Measurements from ENCODE around the gene SBF2.

Gene SBF2

DNA sequence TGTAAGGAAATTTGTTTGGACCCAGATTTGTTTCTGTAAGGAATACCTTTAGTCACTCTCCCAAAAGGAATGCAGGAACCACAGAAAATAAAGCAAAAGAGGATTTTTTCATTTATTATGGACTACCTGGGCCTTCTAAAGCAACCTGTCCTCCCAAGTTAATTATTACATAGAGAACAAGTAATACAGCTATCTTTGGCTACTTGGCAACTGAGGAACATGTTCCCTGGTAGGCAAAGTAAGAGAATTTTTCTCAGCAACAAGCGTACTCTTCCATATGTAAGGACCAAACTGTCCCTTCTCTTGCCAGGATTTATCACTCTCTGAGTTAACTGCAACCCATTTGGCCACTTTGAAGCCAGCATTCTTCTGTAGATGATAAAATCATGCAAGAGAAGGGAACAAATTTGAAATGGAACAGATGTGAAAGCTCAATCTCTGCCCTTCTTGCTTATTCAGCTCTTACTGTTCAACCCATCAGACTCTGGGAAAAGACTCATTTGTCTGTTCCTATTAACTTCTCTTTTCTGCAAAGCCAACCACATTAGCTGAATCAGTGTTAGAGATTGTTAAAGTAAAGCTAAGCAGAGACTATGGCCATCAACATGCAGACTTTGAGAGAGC, 440.0 kb downstream of the SBF2 start:
- H3K4me3 Mint-ChIP-seq = no peak overlapping the region
- H3K4me1 Mint-ChIP-seq = peaks cover 14% of the 10 kb centered on the region
- H3K27me3 Mint-ChIP-seq = no peaks in the 10 kb centered on the region
- H3K27ac Mint-ChIP-seq = no peak overlapping the region
- DNase-seq = no peak
- CTCF ChIA-PET = no interaction called here
- no peaks in the 10 kb centered on the region for H3K36me3 Mint-ChIP-seq
- no peaks in the 10 kb centered on the region for H3K9me3 Mint-ChIP-seq

DNA sequence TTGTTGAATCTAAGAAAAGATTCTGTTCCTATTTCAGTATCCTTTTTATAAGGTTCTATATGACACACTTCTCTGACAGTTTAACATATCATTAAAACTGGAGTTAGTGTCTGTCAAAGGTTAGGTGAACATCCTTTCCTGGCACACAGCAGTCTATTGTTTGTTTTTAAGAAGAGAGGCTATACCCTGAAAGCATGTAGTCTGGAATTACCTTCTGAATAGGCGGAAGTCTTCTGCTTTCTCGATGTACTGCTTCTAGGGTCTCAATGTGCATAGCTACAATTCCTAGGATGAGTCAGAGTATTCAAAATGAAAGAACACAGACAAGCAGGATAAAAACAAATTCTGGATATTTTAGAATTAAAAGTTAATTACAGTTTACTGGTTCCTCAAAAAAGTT, 441.6 kb downstream of the SBF2 start:
- no peak overlapping the region for H3K4me3 Mint-ChIP-seq
- CTCF ChIA-PET = no interaction called here
- H3K36me3 Mint-ChIP-seq = no peaks in the 10 kb centered on the region
- H3K27ac Mint-ChIP-seq = no peak overlapping the region
- peaks cover 2% of the 10 kb centered on the region for H3K4me1 Mint-ChIP-seq
- no peaks in the 10 kb centered on the region for H3K9me3 Mint-ChIP-seq
- no peak for DNase-seq
- no peaks in the 10 kb centered on the region for H3K27me3 Mint-ChIP-seq

DNA sequence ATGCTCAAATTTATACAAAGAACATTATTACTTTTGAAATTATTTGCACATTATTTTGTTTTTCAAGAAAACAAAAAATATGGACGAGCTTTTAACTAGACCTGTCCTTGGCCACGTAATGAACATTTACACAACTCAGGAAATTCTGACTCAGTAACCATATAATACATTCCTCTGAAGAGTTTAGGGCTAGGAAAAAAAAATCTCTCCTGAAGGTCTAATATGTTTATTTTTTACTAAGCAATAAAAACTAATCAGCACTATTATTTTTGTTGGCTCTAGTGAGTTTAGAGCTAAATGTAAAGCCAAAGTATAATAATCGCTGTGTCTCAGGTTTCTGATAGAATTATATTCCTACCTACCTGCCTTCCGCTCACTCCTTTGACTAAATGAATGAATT, 442.7 kb downstream of the SBF2 start:
- CTCF ChIA-PET = interaction anchor here (0.8 kb wide), 1 partner anchor 9 kb away, joined by 3 read pairs; no protein-coding TSS in a partner anchor
- no peak overlapping the region for H3K27ac Mint-ChIP-seq
- no peak overlapping the region for H3K4me3 Mint-ChIP-seq
- peaks cover 5% of the 10 kb centered on the region for H3K4me1 Mint-ChIP-seq
- H3K9me3 Mint-ChIP-seq = no peaks in the 10 kb centered on the region
- no peak for DNase-seq
- no peaks in the 10 kb centered on the region for H3K27me3 Mint-ChIP-seq
- no peaks in the 10 kb centered on the region for H3K36me3 Mint-ChIP-seq

DNA sequence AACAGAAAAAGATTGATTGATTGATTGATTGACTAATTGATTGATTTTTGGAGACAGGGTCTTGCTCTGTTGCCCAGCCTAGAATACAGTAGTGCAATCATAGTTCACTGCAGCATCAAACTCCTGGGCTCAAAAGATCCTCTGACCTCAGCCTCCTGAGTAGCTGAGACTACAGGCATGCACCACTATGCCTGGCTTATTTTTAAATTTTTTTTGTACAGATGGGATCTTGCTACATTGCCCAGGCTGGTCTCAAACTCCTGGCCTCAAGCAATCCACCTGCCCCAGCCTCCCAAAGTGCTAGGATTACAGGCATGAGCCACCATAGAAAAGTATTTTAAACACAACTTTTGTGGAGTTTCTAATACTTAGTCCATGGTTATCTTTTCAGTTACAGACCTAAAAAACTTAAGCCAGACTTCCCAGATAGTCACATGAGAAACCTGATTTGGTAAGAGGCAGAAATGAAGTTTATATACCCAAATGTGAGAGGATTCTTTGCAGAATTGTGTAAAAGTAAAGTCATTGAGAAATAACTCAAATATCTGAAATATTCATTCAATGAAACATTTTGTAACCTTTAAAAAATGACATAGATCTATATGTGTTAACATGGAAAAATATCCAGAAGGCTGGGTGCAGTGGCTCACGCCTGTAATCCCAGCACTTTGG, 443.7 kb downstream of the SBF2 start:
- H3K9me3 Mint-ChIP-seq = no peaks in the 10 kb centered on the region

DNA sequence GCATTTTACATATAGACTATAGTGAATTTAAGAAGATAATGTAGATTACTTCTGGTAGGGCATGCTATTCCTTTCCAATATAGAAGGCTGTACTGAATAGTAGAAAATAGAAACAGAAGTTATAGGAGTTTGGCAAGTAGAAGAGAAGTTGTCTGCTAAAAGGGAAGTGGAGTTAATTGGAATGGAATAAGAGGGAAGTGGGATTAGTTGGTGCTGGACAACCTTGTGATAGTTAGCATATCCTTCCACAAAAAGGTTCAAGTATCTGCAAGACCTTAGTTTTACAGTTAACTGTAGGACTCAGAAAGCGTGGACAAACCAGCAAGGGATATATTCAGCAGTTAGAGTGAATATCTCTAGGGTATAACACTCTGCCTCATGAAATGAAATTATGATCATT, 444.6 kb downstream of the SBF2 start:
- no peak overlapping the region for H3K4me3 Mint-ChIP-seq
- DNase-seq = no peak
- CTCF ChIA-PET = no interaction called here
- H3K9me3 Mint-ChIP-seq = no peaks in the 10 kb centered on the region
- peaks cover 8% of the 10 kb centered on the region for H3K4me1 Mint-ChIP-seq
- H3K27ac Mint-ChIP-seq = no peak overlapping the region
- peaks cover 7% of the 10 kb centered on the region for H3K36me3 Mint-ChIP-seq
- no peaks in the 10 kb centered on the region for H3K27me3 Mint-ChIP-seq

More for the DNA sequence above, 443.7 kb downstream of the SBF2 start:
- CTCF ChIA-PET = no interaction called here
- Mint-ChIP-seq H3K27me3 (no peaks in the 10 kb centered on the region), H3K4me3 (no peak overlapping the region), H3K27ac (no peak overlapping the region), H3K36me3 (peaks cover 3% of the 10 kb centered on the region), H3K4me1 (peaks cover 8% of the 10 kb centered on the region)
- DNase-seq = no peak

DNA sequence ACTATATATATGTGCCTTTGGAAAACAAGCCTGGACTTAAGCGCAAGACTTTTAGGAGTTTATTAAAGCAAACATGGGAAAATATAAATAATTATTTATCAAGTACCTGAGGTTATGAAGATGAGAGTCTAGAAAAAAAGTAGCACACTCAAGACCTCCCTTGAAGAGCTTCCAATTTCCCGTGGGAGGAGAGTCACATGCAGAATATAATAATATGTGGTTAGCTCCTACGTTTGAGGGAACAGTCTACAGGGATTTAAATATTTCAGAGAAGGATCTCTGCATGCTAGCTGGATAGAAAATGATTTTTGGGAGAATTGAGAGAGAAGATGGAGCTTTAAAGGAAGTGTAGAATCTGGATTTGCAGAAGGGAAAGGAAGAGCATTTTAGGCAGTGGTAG, 446.4 kb downstream of the SBF2 start:
- DNase-seq = no peak
- Mint-ChIP-seq H3K4me1 (peaks cover 13% of the 10 kb centered on the region), H3K27ac (no peak overlapping the region), H3K27me3 (no peaks in the 10 kb centered on the region), H3K9me3 (no peaks in the 10 kb centered on the region), H3K4me3 (no peak overlapping the region), H3K36me3 (peaks cover 10% of the 10 kb centered on the region)
- CTCF ChIA-PET = interaction anchor here (1.3 kb wide), 1 partner anchor 15 kb away, joined by 3 read pairs; no protein-coding TSS in a partner anchor

DNA sequence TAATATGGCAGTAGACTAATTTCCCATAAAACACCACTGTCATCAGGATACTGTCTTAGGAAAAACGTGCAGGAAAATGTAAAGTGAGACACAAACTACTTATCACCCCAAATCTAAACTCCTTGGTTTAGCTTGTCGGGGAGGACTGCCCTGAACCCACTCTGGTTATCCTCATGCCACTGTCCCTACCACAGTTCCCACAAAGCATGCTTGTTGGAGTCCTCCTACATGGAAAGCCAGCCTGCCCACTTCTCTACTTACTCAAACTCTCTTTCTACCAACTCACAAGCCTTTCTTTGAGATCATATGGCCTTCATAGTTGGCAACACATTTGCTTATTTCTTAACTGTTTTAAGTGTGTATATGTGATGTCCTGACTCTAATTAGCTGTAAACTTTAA, 451.1 kb downstream of the SBF2 start:
- CTCF ChIA-PET = interaction anchor here (0.6 to 1.1 kb wide), 2 partner anchors 9 to 187 kb away, joined by 3 read pairs; no protein-coding TSS in a partner anchor
- Mint-ChIP-seq H3K4me3 (no peak overlapping the region), H3K9me3 (no peaks in the 10 kb centered on the region), H3K27me3 (no peaks in the 10 kb centered on the region), H3K4me1 (peaks cover 49% of the 10 kb centered on the region), H3K36me3 (peaks cover 29% of the 10 kb centered on the region), H3K27ac (no peak overlapping the region)
- DNase-seq = no peak

DNA sequence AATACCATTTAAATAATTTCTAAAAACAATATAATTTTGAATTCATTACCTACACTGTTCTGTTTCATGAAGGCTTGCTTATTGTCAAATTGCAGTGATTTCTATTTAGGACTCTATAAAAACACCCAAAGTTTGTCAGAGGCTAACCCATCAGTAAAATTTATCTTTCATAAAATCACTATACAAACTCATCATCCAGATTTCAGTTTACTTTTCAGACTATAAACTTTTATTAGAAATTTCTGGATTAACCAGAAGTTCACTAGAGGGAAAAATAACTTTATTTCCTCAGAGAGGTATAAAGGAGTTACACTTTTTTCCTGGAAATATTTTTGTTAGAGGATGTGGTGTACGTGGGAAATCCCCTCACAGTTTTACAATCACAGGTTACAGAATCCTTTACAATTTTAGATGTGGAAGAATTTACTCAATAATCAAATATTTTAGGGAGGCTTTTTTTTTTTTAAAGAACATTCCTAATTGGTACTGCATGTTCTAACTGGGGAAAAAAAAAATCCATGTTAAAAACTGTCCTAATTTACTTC, 453.5 kb downstream of the SBF2 start:
- CTCF ChIA-PET = interaction anchor here (1.6 kb wide), 1 partner anchor 20 kb away, joined by 3 read pairs; no protein-coding TSS in a partner anchor
- H3K9me3 Mint-ChIP-seq = no peaks in the 10 kb centered on the region
- peaks cover 41% of the 10 kb centered on the region for H3K4me1 Mint-ChIP-seq
- no peak overlapping the region for H3K4me3 Mint-ChIP-seq
- no peaks in the 10 kb centered on the region for H3K27me3 Mint-ChIP-seq
- H3K36me3 Mint-ChIP-seq = peaks cover 28% of the 10 kb centered on the region
- DNase-seq = no peak
- H3K27ac Mint-ChIP-seq = peak overlapping the region; percentile 75

DNA sequence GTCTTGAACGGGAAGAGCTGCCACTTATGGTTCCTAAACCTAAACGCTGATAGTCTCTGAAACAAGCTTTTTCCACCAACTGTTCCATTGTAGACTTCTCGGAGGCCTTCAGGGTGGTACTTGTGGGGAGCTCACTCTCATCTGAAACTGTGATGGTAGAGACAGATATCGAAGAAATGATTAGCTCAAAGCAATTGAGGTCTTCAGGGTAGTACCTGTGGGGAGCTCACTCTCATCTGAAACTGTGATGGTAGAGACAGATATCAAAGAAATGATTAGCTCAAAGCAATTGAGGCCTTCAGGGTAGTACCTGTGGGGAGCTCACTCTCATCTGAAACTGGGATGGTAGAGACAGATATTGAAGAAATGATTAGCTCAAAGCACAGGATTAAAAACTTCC, 454.5 kb downstream of the SBF2 start:
- peaks cover 41% of the 10 kb centered on the region for H3K4me1 Mint-ChIP-seq
- no peak overlapping the region for H3K27ac Mint-ChIP-seq
- DNase-seq = no peak
- no peaks in the 10 kb centered on the region for H3K9me3 Mint-ChIP-seq
- CTCF ChIA-PET = no interaction called here
- no peaks in the 10 kb centered on the region for H3K27me3 Mint-ChIP-seq
- H3K36me3 Mint-ChIP-seq = peaks cover 22% of the 10 kb centered on the region
- H3K4me3 Mint-ChIP-seq = peak overlapping the region; percentile 6

- peaks cover 20% of the 10 kb centered on the region for H3K36me3 Mint-ChIP-seq
- H3K9me3 Mint-ChIP-seq = no peaks in the 10 kb centered on the region
- H3K4me3 Mint-ChIP-seq = no peak overlapping the region
- H3K27ac Mint-ChIP-seq = no peak overlapping the region
- H3K4me1 Mint-ChIP-seq = peaks cover 41% of the 10 kb centered on the region
- DNase-seq = no peak
- no peaks in the 10 kb centered on the region for H3K27me3 Mint-ChIP-seq
- CTCF ChIA-PET = no interaction called here
These were observed 455.1 kb downstream of the SBF2 start for GRCh38 chr11:9838961-9839360.

DNA sequence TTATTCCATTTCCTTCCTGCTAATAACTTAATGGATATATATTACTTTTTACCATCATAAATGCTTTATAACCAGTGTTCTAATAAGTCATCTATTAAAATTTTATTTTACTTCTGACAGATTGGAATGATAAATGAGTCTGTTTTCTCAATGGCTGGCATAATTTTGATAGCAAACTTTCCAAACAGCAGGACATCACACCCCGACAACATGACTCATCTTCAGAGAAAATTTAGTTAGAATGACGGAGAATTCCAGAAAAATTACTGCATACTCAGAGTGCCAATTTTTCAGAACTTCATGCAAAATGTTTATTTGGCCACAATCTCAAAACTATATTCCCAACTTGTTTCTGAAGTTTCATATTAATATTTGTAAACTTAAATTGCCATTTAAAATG, 455.8 kb downstream of the SBF2 start:
- CTCF ChIA-PET = no interaction called here
- Mint-ChIP-seq H3K36me3 (peaks cover 20% of the 10 kb centered on the region), H3K9me3 (no peaks in the 10 kb centered on the region)

DNA sequence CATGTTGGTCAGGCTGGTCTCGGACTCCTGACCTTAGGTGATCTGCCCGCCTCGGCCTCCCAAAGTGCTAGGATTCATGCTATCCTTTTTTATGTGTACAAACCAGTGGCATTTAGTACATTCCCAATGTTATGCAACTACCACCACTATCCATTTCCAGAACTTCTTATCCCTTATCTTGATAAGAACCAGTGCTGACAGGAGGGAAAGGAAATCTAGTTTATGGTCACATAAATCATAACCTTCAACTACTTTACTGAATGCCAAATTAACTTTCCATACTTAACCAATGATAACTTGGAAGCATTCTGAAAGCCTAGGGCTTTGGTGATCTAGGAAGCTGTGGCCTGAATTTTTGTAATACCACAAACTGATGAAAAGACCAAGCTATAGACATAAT, 459.7 kb downstream of the SBF2 start:
- CTCF ChIA-PET = no interaction called here
- Mint-ChIP-seq H3K4me3 (no peak overlapping the region), H3K4me1 (peaks cover 6% of the 10 kb centered on the region), H3K36me3 (peaks cover 6% of the 10 kb centered on the region), H3K27ac (no peak overlapping the region), H3K27me3 (no peaks in the 10 kb centered on the region), H3K9me3 (no peaks in the 10 kb centered on the region)
- no peak for DNase-seq

More for the DNA sequence above, 455.8 kb downstream of the SBF2 start:
- no peak overlapping the region for H3K27ac Mint-ChIP-seq
- H3K4me3 Mint-ChIP-seq = no peak overlapping the region
- H3K27me3 Mint-ChIP-seq = no peaks in the 10 kb centered on the region
- no peak for DNase-seq
- peaks cover 41% of the 10 kb centered on the region for H3K4me1 Mint-ChIP-seq

DNA sequence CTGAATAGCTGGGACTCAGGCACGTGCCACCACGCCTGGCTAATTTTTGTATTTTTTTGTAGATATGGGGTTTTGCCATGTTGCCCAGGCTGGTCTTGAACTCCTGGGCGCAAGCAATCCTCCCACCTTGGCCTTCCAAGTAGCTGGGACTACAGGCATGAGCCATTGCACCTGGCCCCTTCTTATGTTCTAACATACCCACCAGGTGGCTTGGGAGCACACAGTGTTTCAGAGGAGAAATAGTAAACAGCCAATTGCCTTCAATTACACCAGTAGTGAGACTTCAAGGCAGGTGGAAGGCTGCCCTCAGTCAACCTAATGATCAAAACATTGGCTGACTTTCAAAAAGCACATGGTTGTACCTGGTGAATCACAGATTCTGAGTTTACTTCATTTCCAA, 462.9 kb downstream of the SBF2 start:
- CTCF ChIA-PET = no interaction called here
- H3K36me3 Mint-ChIP-seq = no peaks in the 10 kb centered on the region
- no peak overlapping the region for H3K4me3 Mint-ChIP-seq
- H3K27me3 Mint-ChIP-seq = no peaks in the 10 kb centered on the region
- no peak for DNase-seq
- H3K9me3 Mint-ChIP-seq = no peaks in the 10 kb centered on the region
- H3K27ac Mint-ChIP-seq = no peak overlapping the region
- no peaks in the 10 kb centered on the region for H3K4me1 Mint-ChIP-seq

DNA sequence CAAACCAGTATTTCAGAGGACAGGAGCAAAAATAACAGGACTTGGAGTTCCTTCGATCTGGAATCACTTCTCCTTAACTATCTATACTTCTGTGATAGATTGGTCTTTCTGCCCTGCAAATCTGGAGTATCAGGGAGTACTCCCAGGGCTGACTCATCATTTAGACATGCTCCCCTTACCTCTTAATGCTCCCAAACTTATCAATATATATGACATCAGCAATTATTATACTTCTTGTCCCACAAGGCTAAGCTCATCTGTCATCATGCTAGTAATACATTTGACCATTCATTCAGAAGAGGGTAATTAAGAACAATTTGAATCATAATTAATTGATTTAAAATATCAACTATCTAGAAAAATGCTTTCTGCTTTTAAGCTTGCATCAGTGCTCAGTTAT, 466.3 kb downstream of the SBF2 start:
- Mint-ChIP-seq H3K27ac (no peak overlapping the region), H3K27me3 (no peaks in the 10 kb centered on the region), H3K36me3 (no peaks in the 10 kb centered on the region), H3K4me3 (no peak overlapping the region), H3K9me3 (no peaks in the 10 kb centered on the region), H3K4me1 (no peaks in the 10 kb centered on the region)
- no peak for DNase-seq
- CTCF ChIA-PET = interaction anchor here (1.7 to 1.9 kb wide), 2 partner anchors 35 to 149 kb away, joined by 3 read pairs; no protein-coding TSS in a partner anchor

DNA sequence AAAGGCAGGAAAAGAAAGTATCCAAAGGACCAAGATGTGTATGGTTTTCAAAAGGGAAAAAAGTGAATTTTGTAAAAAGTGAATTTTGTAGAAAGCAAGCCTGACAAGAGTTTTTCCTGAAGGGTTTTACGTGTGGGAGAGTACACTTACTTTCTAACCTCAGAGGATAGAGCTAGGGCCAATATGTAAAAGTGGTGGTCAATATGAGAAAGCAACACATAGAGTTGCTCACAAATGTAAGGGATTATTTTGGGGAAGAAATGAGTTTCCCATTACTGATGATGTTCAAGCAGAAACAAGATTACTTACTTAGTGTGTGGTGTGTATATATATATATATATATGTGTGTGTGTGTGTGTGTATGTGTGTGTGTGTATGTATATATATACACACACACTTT, 467.6 kb downstream of the SBF2 start:
- Mint-ChIP-seq H3K4me3 (no peak overlapping the region), H3K9me3 (no peaks in the 10 kb centered on the region), H3K27me3 (no peaks in the 10 kb centered on the region), H3K4me1 (no peaks in the 10 kb centered on the region), H3K27ac (no peak overlapping the region), H3K36me3 (no peaks in the 10 kb centered on the region)
- CTCF ChIA-PET = interaction anchor here (0.7 kb wide), 1 partner anchor 139 kb away, joined by 3 read pairs; no protein-coding TSS in a partner anchor
- DNase-seq = no peak

Measured in activated naive CD4-positive, alpha-beta T cell treated with anti-CD3 and anti-CD28 coated beads, Interleukin-2, amount 10 ng/mL, durations not matched to agents 7 days and 5 days (primary cell).